Colonic mucosa (tissue), 4 donors: ENCODE results near the gene TOR1B. TPM values are rescaled to one million over a fixed set of nuclear protein-coding genes. Genes with fewer than 3 reads are reported as not detected.

ENCODE experiments used
- DNase-seq: peaks from one replicate; pipeline ENCODE4 v3.0.0-alpha.2; 2020
- H3K27ac ChIP-seq: fragments of 200-600 bp; one replicate; pipeline ENCODE4 v1.8.0; 2021
- H3K27me3 ChIP-seq: fragments of 200-600 bp; one replicate; pipeline ENCODE4 v1.8.0; 2021
- H3K36me3 ChIP-seq: fragments of 200-600 bp; one replicate; pipeline ENCODE4 v1.8.0; 2021
- H3K4me1 ChIP-seq: fragments of 200-600 bp; one replicate; pipeline ENCODE4 v1.8.0; 2021; ENCODE audit warnings: mild to moderate bottlenecking
- H3K4me3 ChIP-seq: fragments of 200-600 bp; one replicate; pipeline ENCODE4 v1.8.0; 2021
- H3K9ac ChIP-seq, 2 donors: one replicate each; pipeline ENCODE4 v1.7.0; 2013; ENCODE audit warnings: control low read depth in 2 of 2, low read depth in 2 of 2, low read length in 2 of 2
- H3K9me3 ChIP-seq: fragments of 200-600 bp; one replicate; pipeline ENCODE4 v1.8.0; 2021
- intact Hi-C: fragments of 100-400 bp; cut with DNase I; formaldehyde crosslinking; loops from one replicate; pipeline ENCODE4 v1.14.1; 2022
- total RNA-seq, 2 donors: library from RNA; stranded (reverse); fragmentation: NEBNext Ultra II Directional in 1 of 2; extraction: Animal tissue kit (Norgen Biotek cat#: 25700) in 1 of 2; gene quantifications; one replicate each; pipeline ENCODE4 v1.2.1, GENCODE V29; 2021
- TF ChIP-seq, protein P1 (sequence below): fragments of 200-600 bp; IDR thresholded peaks from one replicate; pipeline ENCODE4 v1.8.0; 2022; ENCODE audit warnings: antibody characterized with exemption, mild to moderate bottlenecking
- donor health status: healthy.
- donor health status: DM: no; HTN: no; CAD: no.
- donor health status: DM: no; HTN: no; CAD: no.

The TOR1B gene
- total RNA-seq, 2 donors from 2014 or later: 49.0 to 60.8 TPM

DNA sequence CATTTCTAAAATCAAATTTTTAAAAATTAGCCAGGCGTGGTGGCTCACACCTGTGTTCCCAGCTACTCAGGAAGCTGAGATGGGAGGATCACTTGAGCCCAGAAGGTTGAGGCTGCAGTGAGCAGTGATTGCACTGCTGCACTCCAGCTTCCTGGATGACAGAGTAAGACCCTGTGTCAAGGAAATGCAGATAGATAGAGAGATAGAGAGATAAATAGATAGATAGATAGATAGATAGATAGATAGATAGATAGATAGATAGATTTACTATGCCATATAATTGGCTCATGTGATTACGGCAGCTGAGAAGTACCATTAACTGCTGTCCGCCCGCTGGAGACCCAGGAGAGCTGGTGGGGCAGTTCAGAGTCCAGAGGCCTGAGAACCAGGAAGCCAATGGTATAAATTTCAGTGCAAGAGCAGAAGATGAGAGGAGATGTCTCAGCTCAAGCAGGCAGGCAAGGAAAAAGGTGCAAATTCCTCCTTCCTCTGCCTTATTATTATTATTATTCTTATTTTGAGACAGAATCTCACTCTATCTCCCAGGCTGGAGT lies 37.1 kb upstream of the TOR1B start:
- peaks cover 7% of the 10 kb centered on the region for H3K4me1 ChIP-seq
- no peaks in the 10 kb centered on the region for H3K36me3 ChIP-seq
- H3K4me3 ChIP-seq: no peak overlapping the region
- no peaks in the 10 kb centered on the region for H3K27me3 ChIP-seq
- no peaks in the 10 kb centered on the region for H3K9me3 ChIP-seq
- H3K27ac ChIP-seq: no peak overlapping the region
- peak; percentile 44 for DNase-seq
- intact Hi-C loops: no loop called here
- no peak overlapping the region for H3K9ac ChIP-seq
- TF ChIP-seq, protein P1, sequence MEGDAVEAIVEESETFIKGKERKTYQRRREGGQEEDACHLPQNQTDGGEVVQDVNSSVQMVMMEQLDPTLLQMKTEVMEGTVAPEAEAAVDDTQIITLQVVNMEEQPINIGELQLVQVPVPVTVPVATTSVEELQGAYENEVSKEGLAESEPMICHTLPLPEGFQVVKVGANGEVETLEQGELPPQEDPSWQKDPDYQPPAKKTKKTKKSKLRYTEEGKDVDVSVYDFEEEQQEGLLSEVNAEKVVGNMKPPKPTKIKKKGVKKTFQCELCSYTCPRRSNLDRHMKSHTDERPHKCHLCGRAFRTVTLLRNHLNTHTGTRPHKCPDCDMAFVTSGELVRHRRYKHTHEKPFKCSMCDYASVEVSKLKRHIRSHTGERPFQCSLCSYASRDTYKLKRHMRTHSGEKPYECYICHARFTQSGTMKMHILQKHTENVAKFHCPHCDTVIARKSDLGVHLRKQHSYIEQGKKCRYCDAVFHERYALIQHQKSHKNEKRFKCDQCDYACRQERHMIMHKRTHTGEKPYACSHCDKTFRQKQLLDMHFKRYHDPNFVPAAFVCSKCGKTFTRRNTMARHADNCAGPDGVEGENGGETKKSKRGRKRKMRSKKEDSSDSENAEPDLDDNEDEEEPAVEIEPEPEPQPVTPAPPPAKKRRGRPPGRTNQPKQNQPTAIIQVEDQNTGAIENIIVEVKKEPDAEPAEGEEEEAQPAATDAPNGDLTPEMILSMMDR: no peak

DNA sequence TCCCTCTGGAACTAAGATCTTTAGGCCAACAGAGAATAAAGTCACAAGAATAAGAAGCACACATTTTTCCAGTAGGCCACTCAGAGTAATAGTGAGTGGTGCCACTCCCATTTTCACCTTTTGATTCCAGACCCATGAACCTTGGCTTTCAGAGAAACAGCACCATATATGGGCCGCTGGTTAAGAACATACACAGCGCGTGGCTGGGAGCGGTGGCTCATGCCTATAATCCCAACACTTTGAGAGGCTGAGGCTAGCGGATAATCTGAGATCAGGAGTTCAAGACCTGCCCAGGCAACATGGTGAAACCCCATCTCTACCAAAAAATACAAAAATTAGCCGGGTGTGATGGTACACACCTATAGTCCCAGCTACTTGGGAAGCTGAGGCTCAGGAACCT lies 34.5 kb upstream of the TOR1B start:
- H3K4me3 ChIP-seq: no peak overlapping the region
- H3K27me3 ChIP-seq: no peaks in the 10 kb centered on the region
- no peaks in the 10 kb centered on the region for H3K9me3 ChIP-seq
- no peak overlapping the region for H3K27ac ChIP-seq
- no peak for DNase-seq
- intact Hi-C loops: no loop called here
- TF ChIP-seq, protein P1: no peak
- no peak overlapping the region for H3K9ac ChIP-seq
- no peaks in the 10 kb centered on the region for H3K36me3 ChIP-seq
- no peaks in the 10 kb centered on the region for H3K4me1 ChIP-seq

DNA sequence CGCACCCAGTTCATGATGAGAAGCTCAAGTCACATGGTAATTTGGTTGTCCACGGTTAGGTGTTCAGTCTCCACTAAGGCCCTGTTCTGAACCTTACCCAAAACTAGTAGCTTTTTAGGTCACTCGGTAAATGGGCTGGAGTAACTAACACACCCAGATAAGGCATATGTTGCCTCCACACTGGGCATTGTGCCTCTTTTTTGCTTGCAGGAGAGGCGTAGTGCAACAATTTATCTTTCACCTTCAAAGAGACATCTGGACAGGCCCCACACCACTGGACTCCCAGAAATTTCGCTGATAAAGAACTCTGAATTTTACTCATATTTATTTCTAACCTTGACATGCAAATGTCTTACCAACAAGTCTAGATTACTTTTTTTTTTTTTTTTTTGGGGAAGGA lies 33.3 kb upstream of the TOR1B start:
- no peak overlapping the region for H3K27ac ChIP-seq
- no peaks in the 10 kb centered on the region for H3K27me3 ChIP-seq
- intact Hi-C loops: no loop called here
- no peak overlapping the region for H3K9ac ChIP-seq
- DNase-seq: no peak
- TF ChIP-seq, protein P1: no peak
- no peaks in the 10 kb centered on the region for H3K4me1 ChIP-seq
- no peaks in the 10 kb centered on the region for H3K36me3 ChIP-seq
- no peaks in the 10 kb centered on the region for H3K9me3 ChIP-seq
- H3K4me3 ChIP-seq: no peak overlapping the region

DNA sequence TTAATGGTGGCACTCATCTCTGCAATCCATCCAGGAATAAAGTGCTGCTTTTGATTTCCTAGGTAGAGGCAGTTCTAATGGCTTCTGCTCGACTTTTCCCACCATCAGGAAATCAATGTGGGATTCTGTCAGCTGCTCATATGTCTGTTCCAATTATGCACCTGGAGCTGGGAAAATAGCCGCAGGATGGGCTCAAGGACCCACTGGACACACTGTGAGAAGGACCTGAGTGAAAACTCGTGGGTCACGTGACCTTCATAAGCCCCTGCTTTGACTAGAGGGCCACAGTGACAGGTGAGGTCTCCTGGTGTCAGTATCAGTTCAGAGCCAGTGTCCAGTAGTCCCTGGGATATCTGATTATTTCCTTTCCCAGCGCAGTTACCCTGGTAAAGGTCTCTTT lies 32.2 kb upstream of the TOR1B start:
- no peaks in the 10 kb centered on the region for H3K27me3 ChIP-seq
- TF ChIP-seq, protein P1: no peak
- no peak overlapping the region for H3K27ac ChIP-seq
- no peak overlapping the region for H3K4me3 ChIP-seq
- no peaks in the 10 kb centered on the region for H3K9me3 ChIP-seq
- no peaks in the 10 kb centered on the region for H3K4me1 ChIP-seq
- intact Hi-C loops: no loop called here
- no peak for DNase-seq
- no peak overlapping the region for H3K9ac ChIP-seq
- H3K36me3 ChIP-seq: no peaks in the 10 kb centered on the region

DNA sequence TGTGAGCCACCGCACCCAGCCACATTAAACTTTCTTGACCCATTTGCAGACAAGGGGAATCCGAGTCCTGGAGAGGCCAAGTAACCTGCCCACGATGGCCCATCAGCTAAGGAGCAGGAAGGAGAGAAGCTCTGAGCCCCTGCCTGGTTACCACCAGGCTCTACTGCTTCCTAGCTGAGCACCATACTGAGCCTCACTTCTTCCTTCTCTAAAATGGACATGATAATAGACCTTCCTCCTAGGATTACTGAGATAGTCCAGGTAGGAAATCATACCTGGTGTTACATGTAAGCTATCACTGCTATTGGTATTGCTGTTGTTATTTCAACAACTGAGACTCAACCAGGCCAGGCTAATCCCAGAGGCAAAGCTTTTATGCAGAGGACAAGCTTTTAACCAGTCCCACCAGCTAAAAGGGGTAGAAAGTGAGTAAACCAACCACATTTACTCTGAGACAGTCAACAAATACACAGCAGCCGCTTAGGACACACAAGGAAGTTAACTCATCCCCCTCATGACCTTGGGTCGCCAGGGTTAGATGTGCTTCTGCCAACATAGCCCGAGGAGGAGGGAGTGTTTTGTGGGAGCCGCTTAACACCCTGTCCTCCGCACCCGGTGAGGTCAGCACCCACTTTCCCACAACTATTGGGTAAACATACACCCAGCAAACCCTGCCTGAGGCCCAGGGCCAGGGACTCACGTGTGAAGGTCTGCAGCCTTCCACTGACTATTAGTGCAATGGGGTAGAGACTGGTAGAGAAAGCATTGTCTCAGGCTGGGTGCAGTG lies 29.5 kb upstream of the TOR1B start:
- Histone ChIP-seq H3K9me3 (no peaks in the 10 kb centered on the region), H3K4me1 (no peaks in the 10 kb centered on the region), H3K27ac (no peak overlapping the region), H3K9ac (no peak overlapping the region), H3K4me3 (no peak overlapping the region), H3K27me3 (no peaks in the 10 kb centered on the region), H3K36me3 (no peaks in the 10 kb centered on the region)
- intact Hi-C loops: no loop called here
- no peak for DNase-seq
- TF ChIP-seq, protein P1: no peak
